ENCODE results near the gene SLC25A43. TPM values are rescaled to one million over a fixed set of nuclear protein-coding genes. Genes with fewer than 3 reads are reported as not detected.
"Not testable (repeated sequence)": the region's sequence is repeated elsewhere in the genome, so short reads cannot be mapped to it uniquely, and the experiment has no call there.

The SLC25A43 gene
- total RNA-seq, 1 donor from 2014 or later: 16.1 TPM

DNA sequence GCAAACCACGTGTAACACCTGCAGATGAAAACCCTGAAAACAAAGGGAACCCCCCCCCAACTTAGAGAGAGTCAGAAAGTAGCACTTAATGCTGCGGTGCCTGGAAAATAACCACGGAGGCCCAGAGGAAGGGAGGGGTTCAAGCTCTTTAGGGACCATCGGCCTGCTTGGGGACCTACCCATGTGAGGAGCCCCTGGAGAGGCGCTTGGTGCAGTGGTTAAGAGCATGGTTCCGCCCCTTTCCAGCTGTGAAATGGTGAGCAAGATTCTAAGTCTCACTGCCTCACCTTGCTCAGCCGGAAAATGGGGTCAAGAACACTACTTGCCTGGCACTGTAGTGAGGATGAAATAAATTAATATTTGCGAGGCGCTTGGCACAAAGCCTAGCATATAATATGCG, 82.9 kb downstream of the SLC25A43 start:
- Mint-ChIP-seq H3K36me3 (ENCODE audit: low read depth) (no peaks in the 10 kb centered on the region), H3K9me3 (ENCODE audit: low read depth) (peaks cover 8% of the 10 kb centered on the region), H3K27ac (ENCODE audit: unreplicated experiment) (no peak overlapping the region), H3K27me3 (ENCODE audit: low read depth) (no peaks in the 10 kb centered on the region), H3K4me3 (ENCODE audit: unreplicated experiment) (peak overlapping the region; percentile 69), H3K4me1 (ENCODE audit: low read depth) (peaks cover 3% of the 10 kb centered on the region)
- TF ChIP-seq, protein P1, sequence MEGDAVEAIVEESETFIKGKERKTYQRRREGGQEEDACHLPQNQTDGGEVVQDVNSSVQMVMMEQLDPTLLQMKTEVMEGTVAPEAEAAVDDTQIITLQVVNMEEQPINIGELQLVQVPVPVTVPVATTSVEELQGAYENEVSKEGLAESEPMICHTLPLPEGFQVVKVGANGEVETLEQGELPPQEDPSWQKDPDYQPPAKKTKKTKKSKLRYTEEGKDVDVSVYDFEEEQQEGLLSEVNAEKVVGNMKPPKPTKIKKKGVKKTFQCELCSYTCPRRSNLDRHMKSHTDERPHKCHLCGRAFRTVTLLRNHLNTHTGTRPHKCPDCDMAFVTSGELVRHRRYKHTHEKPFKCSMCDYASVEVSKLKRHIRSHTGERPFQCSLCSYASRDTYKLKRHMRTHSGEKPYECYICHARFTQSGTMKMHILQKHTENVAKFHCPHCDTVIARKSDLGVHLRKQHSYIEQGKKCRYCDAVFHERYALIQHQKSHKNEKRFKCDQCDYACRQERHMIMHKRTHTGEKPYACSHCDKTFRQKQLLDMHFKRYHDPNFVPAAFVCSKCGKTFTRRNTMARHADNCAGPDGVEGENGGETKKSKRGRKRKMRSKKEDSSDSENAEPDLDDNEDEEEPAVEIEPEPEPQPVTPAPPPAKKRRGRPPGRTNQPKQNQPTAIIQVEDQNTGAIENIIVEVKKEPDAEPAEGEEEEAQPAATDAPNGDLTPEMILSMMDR (IDR thresholded peaks at IDR 0.05): no peak
- no peak for DNase-seq (ENCODE audit: low spot score)

DNA sequence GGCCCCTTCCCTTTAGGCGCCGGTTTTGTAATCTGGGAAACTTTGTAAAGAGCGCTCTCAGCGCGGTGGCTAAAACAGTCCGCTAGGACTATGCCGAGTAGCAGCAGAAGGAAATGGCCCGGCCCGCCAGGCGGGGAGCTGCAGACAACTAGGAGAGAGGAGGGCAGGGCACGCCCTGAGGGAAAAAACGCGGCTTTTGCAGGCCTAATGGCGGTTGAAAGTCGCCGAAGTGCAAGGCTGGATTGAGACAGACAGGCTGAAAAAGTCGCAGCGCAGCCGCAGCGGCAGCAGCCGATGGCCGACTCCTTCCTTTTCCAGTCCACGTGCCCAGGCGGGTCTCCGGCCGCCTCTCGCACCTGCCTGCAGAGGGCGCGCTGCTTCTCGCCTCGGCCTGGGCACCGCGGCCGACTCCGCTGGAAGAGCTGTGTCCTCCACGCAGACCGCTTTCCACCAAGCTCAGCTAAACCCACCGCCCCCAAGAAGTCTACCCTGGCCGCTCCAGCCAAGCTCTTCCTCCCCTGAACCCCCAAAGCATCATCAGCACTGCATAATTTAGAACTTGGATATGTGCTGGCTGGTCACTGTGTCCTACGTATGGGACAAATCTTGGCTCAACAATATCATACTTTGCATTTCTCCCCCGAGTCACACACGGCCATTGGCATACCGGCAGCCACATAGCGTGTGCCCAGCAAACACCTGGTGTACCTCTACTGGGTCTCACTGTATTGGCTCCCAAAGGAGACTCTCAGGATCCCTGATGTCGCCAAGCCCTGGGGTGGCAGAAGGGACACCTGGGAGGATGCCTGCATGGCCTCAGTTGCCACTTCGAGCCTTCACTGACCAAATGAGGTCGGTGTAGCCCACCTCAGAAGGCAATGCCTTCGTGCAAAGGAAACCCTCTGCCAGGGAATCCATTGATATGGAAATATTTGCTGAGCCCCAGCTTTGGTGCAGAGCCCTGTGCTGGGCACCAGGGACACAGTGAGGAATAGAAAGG, 83.6 kb downstream of the SLC25A43 start:
- no peaks in the 10 kb centered on the region for H3K36me3 Mint-ChIP-seq (ENCODE audit: low read depth)
- peak overlapping the region; percentile 69 for H3K4me3 Mint-ChIP-seq (ENCODE audit: unreplicated experiment)
- TF ChIP-seq, protein P1 (IDR thresholded peaks at IDR 0.05): peak; percentile 83
- DNase-seq (ENCODE audit: low spot score): no peak
- H3K27me3 Mint-ChIP-seq (ENCODE audit: low read depth): no peaks in the 10 kb centered on the region
- peaks cover 8% of the 10 kb centered on the region for H3K9me3 Mint-ChIP-seq (ENCODE audit: low read depth)
- H3K4me1 Mint-ChIP-seq (ENCODE audit: low read depth): peaks cover 1% of the 10 kb centered on the region
- peak overlapping the region; percentile 85 for H3K27ac Mint-ChIP-seq (ENCODE audit: unreplicated experiment)

DNA sequence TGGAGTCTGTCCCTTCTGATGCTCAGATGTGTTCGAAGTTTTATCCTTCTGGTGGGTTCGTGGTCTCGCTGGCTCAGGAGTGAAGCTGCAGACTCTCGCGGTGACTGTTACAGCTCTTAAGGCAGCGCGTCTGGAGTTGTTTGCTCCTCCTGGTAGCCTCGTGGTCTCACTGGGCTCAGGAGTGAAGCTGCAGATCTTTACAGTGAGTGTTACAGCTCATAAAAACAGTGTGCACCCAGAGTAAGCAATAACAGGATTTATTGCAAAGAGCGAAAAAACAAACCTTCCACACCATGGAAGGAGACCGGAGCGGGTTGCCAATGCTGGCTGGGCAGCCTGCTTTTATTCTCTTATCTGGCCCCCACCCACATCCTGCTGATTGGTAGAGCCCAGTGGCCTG, 87.6 kb downstream of the SLC25A43 start:
- TF ChIP-seq, protein P1 (IDR thresholded peaks at IDR 0.05): no peak
- Mint-ChIP-seq H3K9me3 (ENCODE audit: low read depth) (peaks cover 14% of the 10 kb centered on the region), H3K27ac (ENCODE audit: unreplicated experiment) (no peak overlapping the region)

DNA sequence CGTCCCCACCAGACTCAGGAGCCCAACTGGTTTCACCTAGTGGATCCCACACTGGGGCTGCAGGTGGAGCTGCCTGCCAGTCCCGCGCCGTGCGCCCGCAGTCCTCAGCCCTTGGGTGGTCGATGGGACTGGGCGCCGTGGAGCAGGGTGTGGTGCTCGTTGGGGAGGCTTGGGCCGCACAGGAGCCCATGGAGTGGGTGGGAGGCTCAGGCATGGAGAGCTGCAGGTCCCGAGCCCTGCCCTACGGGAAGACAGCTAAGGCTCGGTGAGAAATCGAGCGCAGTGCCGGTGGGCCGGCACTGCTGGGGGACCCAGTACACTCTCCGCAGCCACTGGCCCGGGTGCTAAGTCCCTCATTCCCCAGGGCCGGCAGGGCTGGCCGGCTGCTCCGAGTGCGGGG, 88.6 kb downstream of the SLC25A43 start:
- peaks cover 14% of the 10 kb centered on the region for H3K9me3 Mint-ChIP-seq (ENCODE audit: low read depth)
- H3K36me3 Mint-ChIP-seq (ENCODE audit: low read depth); H3K4me3 Mint-ChIP-seq (ENCODE audit: unreplicated experiment); H3K4me1 Mint-ChIP-seq (ENCODE audit: low read depth); DNase-seq (ENCODE audit: low spot score); H3K27me3 Mint-ChIP-seq (ENCODE audit: low read depth); H3K27ac Mint-ChIP-seq (ENCODE audit: unreplicated experiment): not testable (repeated sequence)

More for the DNA sequence above, 87.6 kb downstream of the SLC25A43 start:
- Mint-ChIP-seq H3K27me3 (ENCODE audit: low read depth) (no peaks in the 10 kb centered on the region), H3K36me3 (ENCODE audit: low read depth) (no peaks in the 10 kb centered on the region), H3K4me1 (ENCODE audit: low read depth) (no peaks in the 10 kb centered on the region), H3K4me3 (ENCODE audit: unreplicated experiment) (no peak overlapping the region)
- DNase-seq (ENCODE audit: low spot score): no peak

DNA sequence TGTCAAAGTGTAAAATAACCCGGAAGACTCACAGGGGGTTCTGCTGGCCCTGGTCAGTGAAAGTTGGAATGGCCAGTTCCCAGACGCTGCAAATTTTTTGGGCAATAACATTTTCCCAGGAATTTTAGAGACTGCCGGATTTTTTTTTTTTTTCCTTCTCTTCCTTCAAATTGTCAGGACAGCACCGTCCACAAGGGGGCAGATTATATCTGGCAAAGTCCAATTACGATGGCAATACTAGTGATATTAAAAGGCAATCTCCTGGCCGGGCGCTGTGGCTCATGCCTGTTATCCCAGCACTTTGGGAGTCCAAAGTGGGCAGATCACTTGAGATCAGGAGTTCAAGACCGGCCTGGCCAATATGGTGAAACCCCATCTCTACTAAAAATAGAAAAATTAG, 89.6 kb downstream of the SLC25A43 start:
- H3K9me3 Mint-ChIP-seq (ENCODE audit: low read depth): peaks cover 14% of the 10 kb centered on the region
- TF ChIP-seq, protein P1 (IDR thresholded peaks at IDR 0.05): peak; percentile 80
- H3K27ac Mint-ChIP-seq (ENCODE audit: unreplicated experiment): no peak overlapping the region
- no peak overlapping the region for H3K4me3 Mint-ChIP-seq (ENCODE audit: unreplicated experiment)
- DNase-seq (ENCODE audit: low spot score): no peak
- H3K4me1 Mint-ChIP-seq (ENCODE audit: low read depth): no peaks in the 10 kb centered on the region
- H3K27me3 Mint-ChIP-seq (ENCODE audit: low read depth): no peaks in the 10 kb centered on the region
- H3K36me3 Mint-ChIP-seq (ENCODE audit: low read depth): no peaks in the 10 kb centered on the region

Measured in chondrocyte (in vitro differentiated cells).